ENCODE results near the gene B3GALT4. TPM values are rescaled to one million over a fixed set of nuclear protein-coding genes. Genes with fewer than 3 reads are reported as not detected.
A peak's percentile ranks its signal among the peaks of the same experiment; 100 is the strongest.

The B3GALT4 gene
- total and polyA plus RNA-seq, 2 of the 13 experiments (the other 11 are each of a cell fraction or from before 2014, with no cell fraction given), result 0.04 to 0.27 TPM

- TF ChIP-seq ZNF333 (CRISPR knock-in tag; IDR thresholded peaks at IDR 0.05; ENCODE audit: borderline replicate concordance), result peak; percentile 64; the same call in 1 of the 2 replicates
- no peak for TF ChIP-seq ZNF782 (CRISPR knock-in tag; IDR thresholded peaks at IDR 0.05; ENCODE audit: borderline replicate concordance)
- TF ChIP-seq SMYD3 (CRISPR knock-in tag; IDR thresholded peaks at IDR 0.05), result no peak
- no peak for TF ChIP-seq DRAP1 (CRISPR knock-in tag; IDR thresholded peaks at IDR 0.05)
- TF ChIP-seq DR1 (CRISPR knock-in tag; IDR thresholded peaks at IDR 0.05), result 0 out of 2 replicates have a peak, but pooled peaks have one; percentile 29
- no peak for TF ChIP-seq SIX4 (CRISPR knock-in tag; IDR thresholded peaks at IDR 0.05)
- TF ChIP-seq ESRRA (CRISPR knock-in tag; IDR thresholded peaks at IDR 0.05; ENCODE audit: low read depth), result no peak
- TF ChIP-seq MATR3 (CRISPR knock-in tag; IDR thresholded peaks at IDR 0.05), result no peak
- 0 out of 2 replicates have a peak, but pooled peaks have one; percentile 9 for TF ChIP-seq IRF2 (CRISPR knock-in tag; IDR thresholded peaks at IDR 0.05)
- no peak for TF ChIP-seq ZNF703 (CRISPR knock-in tag; IDR thresholded peaks at IDR 0.05; ENCODE audit: borderline replicate concordance)
- no peak for TF ChIP-seq ZFP36L1 (CRISPR knock-in tag; IDR thresholded peaks at IDR 0.05)
- peak; percentile 56; the same call in 1 of the 2 replicates for TF ChIP-seq NR0B2 (CRISPR knock-in tag; IDR thresholded peaks at IDR 0.05)
- no peak for TF ChIP-seq AHDC1 (CRISPR knock-in tag; IDR thresholded peaks at IDR 0.05; ENCODE audit: borderline replicate concordance)
- no peak for TF ChIP-seq TCF12 (IDR thresholded peaks at IDR 0.05)
- no peak for TF ChIP-seq TCF12 (CRISPR knock-in tag; IDR thresholded peaks at IDR 0.05)
- no peak for TF ChIP-seq ZBTB2 (CRISPR knock-in tag; IDR thresholded peaks at IDR 0.05; ENCODE audit: low read depth)
- TF ChIP-seq HIVEP1 (CRISPR knock-in tag; IDR thresholded peaks at IDR 0.05), result 0 out of 2 replicates have a peak, but pooled peaks have one; percentile 47
- TF ChIP-seq FOXP1 (IDR thresholded peaks at IDR 0.05), result no peak
- no peak for TF ChIP-seq FOXP1 (CRISPR knock-in tag; IDR thresholded peaks at IDR 0.05)
- TF ChIP-seq ZNF30 (CRISPR knock-in tag; IDR thresholded peaks at IDR 0.05), result no peak
- no peak for TF ChIP-seq IKZF5 (CRISPR knock-in tag; IDR thresholded peaks at IDR 0.05)
- no peak for TF ChIP-seq ZSCAN30 (CRISPR knock-in tag; IDR thresholded peaks at IDR 0.05)
- TF ChIP-seq ISX (CRISPR knock-in tag; conservative IDR thresholded peaks at IDR 0.05), result no peak
These were observed 12.9 kb downstream of the B3GALT4 start (continued) for GRCh38 chr6:33289784-33290315.
